Mammary epithelial cell (primary cell): ENCODE data around the gene P2RY14.

Experiments used
- EZH2 ChIP-seq: IDR thresholded peaks from 2 replicates; pipeline ENCODE4 v1.6.1; 2012; ENCODE audit warnings: low read length, inconsistent platforms, borderline replicate concordance
- TF ChIP-seq, protein P1 (sequence below), 2 donors: IDR thresholded peaks in 1 of 2; conservative IDR thresholded peaks in 1 of 2; 2 replicates each; pipeline ENCODE4 v1.5.1; 2011 to 2012; ENCODE audit warnings: inconsistent platforms in 2 of 2, low read length in 2 of 2, mild to moderate bottlenecking in 2 of 2, control low read depth in 1 of 2, low read depth in 1 of 2; ENCODE audit not compliant: insufficient read depth in 1 of 2; ENCODE audit errors: extremely low read depth in 1 of 2

DNA sequence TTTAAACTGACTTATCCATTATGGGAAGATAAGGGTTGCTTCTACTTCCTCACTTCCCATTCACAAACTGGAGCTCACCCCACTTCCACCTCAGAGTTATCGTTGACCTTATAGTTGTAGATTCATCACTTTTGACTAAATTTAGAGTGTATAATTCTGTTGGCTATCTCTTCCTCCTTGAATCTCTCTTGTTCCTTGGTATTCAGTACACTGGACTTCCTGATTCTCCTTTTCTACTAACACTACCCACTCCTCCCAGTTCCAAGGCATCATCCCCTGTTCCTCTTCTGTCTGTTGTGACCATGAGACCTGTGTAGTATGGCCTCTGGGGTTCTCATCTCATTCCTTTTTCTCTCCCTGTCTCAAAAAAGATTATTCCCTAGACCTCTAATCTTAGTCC is 44.2 kb upstream of the P2RY14 start:
- TF ChIP-seq, protein P1, sequence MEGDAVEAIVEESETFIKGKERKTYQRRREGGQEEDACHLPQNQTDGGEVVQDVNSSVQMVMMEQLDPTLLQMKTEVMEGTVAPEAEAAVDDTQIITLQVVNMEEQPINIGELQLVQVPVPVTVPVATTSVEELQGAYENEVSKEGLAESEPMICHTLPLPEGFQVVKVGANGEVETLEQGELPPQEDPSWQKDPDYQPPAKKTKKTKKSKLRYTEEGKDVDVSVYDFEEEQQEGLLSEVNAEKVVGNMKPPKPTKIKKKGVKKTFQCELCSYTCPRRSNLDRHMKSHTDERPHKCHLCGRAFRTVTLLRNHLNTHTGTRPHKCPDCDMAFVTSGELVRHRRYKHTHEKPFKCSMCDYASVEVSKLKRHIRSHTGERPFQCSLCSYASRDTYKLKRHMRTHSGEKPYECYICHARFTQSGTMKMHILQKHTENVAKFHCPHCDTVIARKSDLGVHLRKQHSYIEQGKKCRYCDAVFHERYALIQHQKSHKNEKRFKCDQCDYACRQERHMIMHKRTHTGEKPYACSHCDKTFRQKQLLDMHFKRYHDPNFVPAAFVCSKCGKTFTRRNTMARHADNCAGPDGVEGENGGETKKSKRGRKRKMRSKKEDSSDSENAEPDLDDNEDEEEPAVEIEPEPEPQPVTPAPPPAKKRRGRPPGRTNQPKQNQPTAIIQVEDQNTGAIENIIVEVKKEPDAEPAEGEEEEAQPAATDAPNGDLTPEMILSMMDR (conservative IDR thresholded peaks at IDR 0.05 in 1 of 2, IDR thresholded peaks at IDR 0.05 in 1 of 2; ENCODE audit: extremely low read depth in 1 of 2, insufficient read depth in 1 of 2, low read depth in 1 of 2, low read length in 2 of 2) = no peak
- TF ChIP-seq EZH2 = no peak
